DND-41 (cell line): ENCODE measurements around the gene HSD11B1L.

Experiments
- EZH2 ChIP-seq: IDR thresholded peaks from 3 replicates; pipeline ENCODE4 v1.6.1; 2012; ENCODE audit warnings: borderline replicate concordance, low read depth, mild to moderate bottlenecking, moderate library complexity, low read length, inconsistent platforms; ENCODE audit not compliant: severe bottlenecking
- TF ChIP-seq, protein P1 (sequence below): IDR thresholded peaks from 2 replicates; pipeline ENCODE4 v1.5.1; 2012; ENCODE audit warnings: borderline replicate concordance, low read length, moderate library complexity, mild to moderate bottlenecking; ENCODE audit not compliant: poor library complexity, severe bottlenecking; ENCODE audit errors: extremely low read depth

DNA sequence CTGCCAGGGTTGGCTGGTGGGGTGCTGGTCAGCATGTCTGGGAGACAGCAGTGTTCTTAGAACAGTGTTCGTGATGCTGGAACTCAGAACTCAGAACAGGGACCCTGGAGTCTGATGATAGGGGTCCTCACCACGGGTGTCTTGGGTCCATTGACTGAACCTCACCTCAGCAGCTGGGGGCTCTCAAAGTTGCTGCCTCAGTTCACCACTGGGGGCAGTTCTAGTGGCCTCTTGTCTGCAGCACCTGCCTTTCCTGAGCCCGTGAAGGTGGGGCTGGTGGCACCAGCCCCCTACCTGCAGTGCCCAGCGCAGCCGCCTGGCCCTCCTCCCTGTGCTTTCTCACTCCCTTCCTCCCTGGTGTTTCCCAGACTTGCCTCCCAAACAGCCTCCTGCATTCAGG lies 29.5 kb upstream of the HSD11B1L start:
- TF ChIP-seq, protein P1, sequence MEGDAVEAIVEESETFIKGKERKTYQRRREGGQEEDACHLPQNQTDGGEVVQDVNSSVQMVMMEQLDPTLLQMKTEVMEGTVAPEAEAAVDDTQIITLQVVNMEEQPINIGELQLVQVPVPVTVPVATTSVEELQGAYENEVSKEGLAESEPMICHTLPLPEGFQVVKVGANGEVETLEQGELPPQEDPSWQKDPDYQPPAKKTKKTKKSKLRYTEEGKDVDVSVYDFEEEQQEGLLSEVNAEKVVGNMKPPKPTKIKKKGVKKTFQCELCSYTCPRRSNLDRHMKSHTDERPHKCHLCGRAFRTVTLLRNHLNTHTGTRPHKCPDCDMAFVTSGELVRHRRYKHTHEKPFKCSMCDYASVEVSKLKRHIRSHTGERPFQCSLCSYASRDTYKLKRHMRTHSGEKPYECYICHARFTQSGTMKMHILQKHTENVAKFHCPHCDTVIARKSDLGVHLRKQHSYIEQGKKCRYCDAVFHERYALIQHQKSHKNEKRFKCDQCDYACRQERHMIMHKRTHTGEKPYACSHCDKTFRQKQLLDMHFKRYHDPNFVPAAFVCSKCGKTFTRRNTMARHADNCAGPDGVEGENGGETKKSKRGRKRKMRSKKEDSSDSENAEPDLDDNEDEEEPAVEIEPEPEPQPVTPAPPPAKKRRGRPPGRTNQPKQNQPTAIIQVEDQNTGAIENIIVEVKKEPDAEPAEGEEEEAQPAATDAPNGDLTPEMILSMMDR: peak; percentile 38
- no peak for TF ChIP-seq EZH2
